ENCODE results near the gene MIPOL1. TPM values are rescaled to one million over a fixed set of nuclear protein-coding genes. Genes with fewer than 3 reads are reported as not detected.

Gene MIPOL1
- total and polyA plus RNA-seq, 2 of the 4 experiments (the other 2 are of a cell fraction), result 2.7 to 5.9 TPM

- WGBS, 2 experiments (ENCODE audit: extremely low coverage in 2 of 2, insufficient read length in 1 of 2), result no CpG with 5 or more reads among the region's 2 CpGs
- DNase-seq (no peak), ATAC-seq (ENCODE audit: low read depth) (no peak)
- intact Hi-C loops (cut with micrococcal nuclease), result no loop called here
- no peak overlapping the region for H3K27ac ChIP-seq (ENCODE audit: insufficient read depth, low read length)
- no peak overlapping the region for H2AK9ac ChIP-seq (replicated peaks; ENCODE audit: low read depth, low read length, poor library complexity)
- dilution Hi-C loops (cut with HindIII; ENCODE audit: low sequenced_read_pairs, unreplicated experiment), result no loop called here
- no peaks in the 10 kb centered on the region for H3K9me3 ChIP-seq (ENCODE audit: control insufficient read depth, insufficient read depth, low read length)
- H3K4me3 ChIP-seq (ENCODE audit: insufficient read depth, low read depth, low read length), result no peak overlapping the region
- in situ Hi-C loops (cut with MboI; ENCODE audit: low sequenced_read_pairs), result no loop called here
- H3K27me3 ChIP-seq (ENCODE audit: control insufficient read depth, insufficient read depth, low read length), result no peaks in the 10 kb centered on the region
- H3K4me1 ChIP-seq (ENCODE audit: control insufficient read depth, insufficient read depth, low read length), result no peaks in the 10 kb centered on the region
- H4K20me1 ChIP-seq (ENCODE audit: insufficient read depth, low read length), result no peaks in the 10 kb centered on the region
- H4K5ac ChIP-seq (ENCODE audit: low read depth, low read length), result no peak overlapping the region
- H2AFZ ChIP-seq (replicated peaks; ENCODE audit: low read length, poor library complexity), result no peak overlapping the region
- H3K79me1 ChIP-seq (ENCODE audit: low read depth in 1 of 2, low read length in 2 of 2), result no peaks in the 10 kb centered on the region
- no peak overlapping the region for H2BK5ac ChIP-seq (ENCODE audit: low read depth, low read length, poor library complexity, severe bottlenecking)
- TF ChIP-seq FOS (IDR thresholded peaks at IDR 0.05; ENCODE audit: low read depth, low read length) (no peak), CEBPB (IDR thresholded peaks at IDR 0.05; ENCODE audit: low read depth, low read length) (peak; percentile 13; the same call in 1 of the 2 replicates)
- no peak overlapping the region for H3K56ac ChIP-seq (ENCODE audit: extremely low read depth, insufficient read depth, low read length)
- no peak overlapping the region for H4K8ac ChIP-seq (ENCODE audit: low read depth in 2 of 2, low read length in 2 of 2)
- no peak overlapping the region for H4K91ac ChIP-seq (ENCODE audit: insufficient read depth, low read depth, low read length)
- no peak overlapping the region for H2AK5ac ChIP-seq (ENCODE audit: low read depth, low read length)
- no TSS peak for BruUV-seq (replicated peaks)
- ChIA-PET POLR2A (ENCODE audit: unreplicated experiment) (no interaction called here), CTCF (no interaction called here)
- H3K4ac ChIP-seq (ENCODE audit: low read depth, low read length), result no peak overlapping the region
- no peak overlapping the region for H2BK15ac ChIP-seq (ENCODE audit: low read depth, low read length)
- no peak overlapping the region for H3K23ac ChIP-seq (ENCODE audit: low read depth, low read length)
- no peak overlapping the region for H3K4me2 ChIP-seq (ENCODE audit: low read depth, low read length)
- no peak overlapping the region for H3K14ac ChIP-seq (replicated peaks; ENCODE audit: low read depth, low read length)
- no peaks in the 10 kb centered on the region for H3K9me1 ChIP-seq (ENCODE audit: insufficient read depth, low read length)
- no peak overlapping the region for H2BK120ac ChIP-seq (ENCODE audit: low read depth, low read length)
- H2BK20ac ChIP-seq (ENCODE audit: low read depth, low read length), result no peak overlapping the region
- no peak overlapping the region for H3K18ac ChIP-seq (ENCODE audit: low read depth, low read length)
- no peaks in the 10 kb centered on the region for H3K36me3 ChIP-seq (ENCODE audit: control insufficient read depth, insufficient read depth, low read length)
- H3K9ac ChIP-seq (ENCODE audit: low read depth, low read length), result no peak overlapping the region
These were observed 268.9 kb downstream of the MIPOL1 start for GRCh38 chr14:37466623-37467088.
